Measurements from ENCODE around the gene MPZL1.
"Not testable (repeated sequence)": the region's sequence is repeated elsewhere in the genome, so short reads cannot be mapped to it uniquely, and the experiment has no call there.

Gene MPZL1

DNA sequence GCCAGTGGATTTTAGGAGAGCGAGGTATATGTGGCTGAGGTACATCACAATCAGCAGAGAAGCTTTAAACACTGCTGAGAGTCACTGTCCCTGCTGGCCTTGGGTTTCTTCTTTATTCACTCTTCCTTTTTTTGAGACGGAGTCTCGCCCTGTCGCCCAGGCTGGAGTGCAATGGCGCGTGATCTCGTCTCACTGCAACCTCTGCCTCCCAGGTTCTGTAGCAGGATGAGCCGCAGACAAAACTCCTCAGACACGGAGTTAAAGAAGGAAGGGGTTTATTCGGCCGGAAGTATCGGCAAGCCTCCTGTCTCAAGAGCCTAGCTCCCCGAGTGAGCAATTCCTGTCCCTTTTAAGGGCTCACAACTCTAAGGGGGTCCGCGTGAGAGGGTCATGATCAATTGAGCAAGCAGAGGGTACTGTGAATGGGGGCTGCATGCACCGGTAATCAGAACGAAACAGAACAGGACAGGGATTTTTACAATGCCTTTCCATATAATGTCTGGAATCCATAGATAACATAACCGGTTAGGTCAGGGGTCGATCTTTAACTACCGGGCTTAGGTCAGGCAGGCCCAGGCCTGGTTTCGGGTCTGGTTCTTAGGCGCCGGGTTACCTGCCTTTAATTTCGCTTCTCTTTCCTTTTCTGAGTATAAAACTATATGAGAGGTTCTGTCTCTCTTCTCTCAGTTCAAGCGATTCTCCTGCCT lies 1.9 kb upstream of the MPZL1 start:
- not testable (repeated sequence) for DNase-seq

- peak; percentile 48 for DNase-seq
These were observed 691 bp upstream of the MPZL1 start for GRCh38 chr1:167720965-167721616.

GRCh38 chr1:167722152-167722869 lies 529 bp downstream of the MPZL1 start:
- DNase-seq: peak; percentile 84

- DNase-seq: no peak
These were observed 1.1 kb downstream of the MPZL1 start for GRCh38 chr1:167722870-167723251.

DNA sequence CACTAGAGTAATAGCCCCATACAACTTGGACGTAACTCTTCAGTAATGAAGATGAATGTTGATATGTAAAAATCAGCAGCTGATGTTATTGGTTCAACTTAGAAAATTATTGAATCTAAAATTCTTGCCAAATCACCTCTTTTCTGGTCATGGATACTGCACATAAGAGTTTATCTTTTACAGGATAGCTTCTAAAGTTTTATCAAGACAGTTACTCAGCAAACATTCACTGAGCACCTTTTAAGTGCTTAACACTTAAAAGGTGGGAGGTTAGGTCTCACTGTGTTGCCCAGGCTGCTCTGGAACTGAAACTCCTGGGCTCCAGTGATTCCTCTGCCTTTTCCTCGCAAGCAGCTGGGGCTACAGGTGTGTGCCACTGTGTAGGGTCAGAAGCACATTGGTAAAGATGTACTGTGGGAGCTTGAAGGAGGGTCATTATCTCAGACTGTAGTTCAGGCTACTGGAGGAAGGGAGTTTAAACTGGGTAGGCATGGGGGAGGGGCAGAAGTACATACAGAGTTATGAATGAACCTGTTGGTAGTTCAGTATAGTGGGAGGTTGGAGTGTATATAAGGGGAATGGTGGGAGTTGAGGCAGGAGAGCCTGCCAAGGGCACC lies 2.0 kb downstream of the MPZL1 start:
- DNase-seq: peak; percentile 33

DNA sequence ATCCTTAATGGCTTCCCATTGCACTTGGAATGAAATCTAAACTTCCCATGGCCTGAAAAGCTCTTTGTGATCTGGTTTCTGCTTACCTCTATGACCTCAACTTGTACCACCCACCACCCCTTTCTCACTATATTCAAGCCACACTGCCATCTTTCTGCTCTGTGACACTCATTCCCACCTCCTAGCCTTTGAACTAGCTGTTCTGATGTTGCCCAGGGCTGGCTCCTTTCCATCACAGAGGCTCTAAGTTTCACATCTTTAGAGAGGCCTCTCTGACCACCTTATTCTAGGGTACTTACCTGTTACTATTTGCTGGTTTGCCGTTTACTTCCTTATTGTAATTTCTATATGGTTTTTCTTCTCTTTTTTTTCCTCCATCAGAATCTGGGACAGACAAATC lies 4.2 kb downstream of the MPZL1 start:
- no peak for DNase-seq

DNA sequence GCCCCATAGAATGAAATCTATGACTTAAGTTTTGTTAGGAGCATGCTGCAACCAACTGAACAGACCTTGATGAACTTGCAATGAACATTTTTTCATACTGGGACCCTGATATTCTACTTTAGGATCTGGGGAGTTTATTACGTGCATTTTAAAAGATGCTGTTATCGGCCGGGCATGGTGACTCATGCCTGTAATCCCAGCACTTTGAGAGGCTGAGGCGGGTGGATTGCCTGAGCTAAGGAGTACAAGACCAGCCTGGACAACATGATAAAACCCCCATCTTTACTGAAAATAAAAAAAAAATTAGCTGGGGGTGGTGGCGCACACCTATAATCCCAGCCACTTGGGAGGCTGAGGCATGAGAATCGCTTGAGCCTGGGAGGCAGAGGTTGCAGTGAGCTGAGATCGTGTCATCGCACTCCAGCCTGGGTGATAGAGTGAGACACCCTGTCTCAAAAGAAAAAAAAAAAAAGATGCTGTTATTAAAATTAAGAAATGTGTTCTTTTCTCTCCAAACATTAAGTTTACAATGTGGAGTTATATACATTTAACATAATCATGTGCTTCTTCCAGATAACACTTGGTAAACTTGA lies 7.1 kb downstream of the MPZL1 start:
- DNase-seq: no peak

GRCh38 chr1:167734227-167734626 lies 12.4 kb downstream of the MPZL1 start:
- no peak for DNase-seq

- DNase-seq: no peak
These were observed 13.1 kb downstream of the MPZL1 start for GRCh38 chr1:167734841-167735240.

GRCh38 chr1:167737169-167737568 lies 15.4 kb downstream of the MPZL1 start:
- no peak for DNase-seq

- no peak for DNase-seq
These were observed 16.4 kb downstream of the MPZL1 start for GRCh38 chr1:167738158-167738557.

- no peak for DNase-seq
These were observed 18.0 kb downstream of the MPZL1 start for GRCh38 chr1:167739752-167740151.

DNA sequence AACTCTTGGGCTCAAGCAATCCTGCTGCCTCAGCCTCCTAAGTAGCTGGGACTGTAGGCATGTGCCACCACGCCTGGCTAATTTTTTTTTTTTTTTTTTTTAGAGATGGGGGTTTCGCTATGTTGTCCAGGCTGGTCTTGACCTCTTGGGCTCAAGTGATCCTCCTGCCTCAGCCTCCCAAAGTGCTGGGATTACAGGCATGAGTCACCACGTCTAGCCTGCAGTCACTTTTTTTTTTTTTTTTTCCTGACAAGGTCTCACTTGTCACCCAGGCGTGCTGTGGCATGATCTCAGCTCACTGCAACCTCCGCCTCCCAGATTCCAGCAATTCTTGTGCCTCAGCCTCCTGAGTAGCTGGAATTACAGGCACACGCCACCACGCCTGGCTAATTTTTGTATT lies 19.3 kb downstream of the MPZL1 start:
- DNase-seq: not testable (repeated sequence)

- peak; percentile 56 for DNase-seq
These were observed 20.7 kb downstream of the MPZL1 start for GRCh38 chr1:167742392-167743057.

- DNase-seq: no peak
These were observed 23.1 kb downstream of the MPZL1 start for GRCh38 chr1:167744901-167745300.

DNA sequence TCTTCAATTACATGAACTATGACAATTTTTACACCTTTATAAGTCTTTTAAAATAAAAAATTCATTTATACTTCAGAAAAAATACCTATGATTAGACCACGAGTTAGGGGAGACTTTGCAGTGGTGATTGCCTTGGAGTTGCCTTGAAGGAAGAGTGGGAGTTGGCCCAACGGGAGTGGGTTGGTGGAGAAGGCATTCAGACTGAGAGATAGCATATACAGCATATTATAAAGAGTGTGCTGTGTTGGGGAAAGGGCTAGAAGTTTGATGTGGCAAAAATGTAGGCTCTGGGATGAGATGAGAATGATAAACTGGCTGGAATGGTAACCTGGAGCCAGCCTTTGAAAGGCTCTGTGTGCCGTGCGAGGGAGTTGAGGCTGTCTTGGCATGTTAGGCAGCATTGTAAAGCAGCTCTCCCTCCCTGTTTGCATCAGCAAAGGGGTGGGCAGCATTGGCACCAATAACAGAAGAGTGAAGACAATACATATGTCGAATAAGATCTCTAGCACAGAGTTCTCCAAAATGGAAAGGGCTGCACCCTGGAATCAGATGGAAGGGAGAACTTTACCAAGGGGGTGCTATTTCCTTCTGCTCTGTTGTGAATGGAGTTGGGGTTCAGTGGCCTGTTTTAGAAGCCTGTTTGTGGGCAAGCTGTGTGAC lies 24.4 kb downstream of the MPZL1 start:
- DNase-seq: no peak

DNA sequence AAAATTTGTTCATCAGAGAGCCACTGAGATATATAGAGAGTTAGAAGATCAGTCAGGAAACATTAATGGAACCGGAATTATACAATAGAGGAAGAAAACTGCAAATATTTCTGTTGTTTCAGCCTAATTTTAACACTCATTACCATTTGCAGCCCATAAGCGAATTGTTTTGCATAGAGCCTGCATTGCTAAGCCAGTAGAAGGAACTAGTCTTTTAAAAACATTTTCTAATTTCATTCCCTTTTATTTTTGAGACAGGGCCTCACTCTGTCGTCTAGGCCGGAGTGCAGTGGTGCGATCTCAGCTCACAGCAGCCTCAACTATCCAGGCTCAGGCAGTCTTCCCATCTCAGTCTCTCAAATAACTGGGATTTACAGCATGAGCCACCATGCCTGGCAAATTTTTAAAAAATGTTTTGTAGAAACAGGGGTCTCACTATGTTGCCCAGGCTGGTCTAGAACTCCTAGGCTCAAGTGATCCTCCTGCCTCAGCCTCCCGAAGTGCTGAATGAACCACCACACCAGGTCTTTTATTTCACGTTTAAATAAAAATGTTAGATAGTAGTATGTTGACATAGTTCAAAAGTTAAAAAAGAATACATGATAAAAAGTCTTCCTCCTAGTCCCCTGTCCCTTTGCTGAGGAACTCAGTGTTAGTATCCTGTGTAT lies 25.3 kb downstream of the MPZL1 start:
- DNase-seq: no peak

DNA sequence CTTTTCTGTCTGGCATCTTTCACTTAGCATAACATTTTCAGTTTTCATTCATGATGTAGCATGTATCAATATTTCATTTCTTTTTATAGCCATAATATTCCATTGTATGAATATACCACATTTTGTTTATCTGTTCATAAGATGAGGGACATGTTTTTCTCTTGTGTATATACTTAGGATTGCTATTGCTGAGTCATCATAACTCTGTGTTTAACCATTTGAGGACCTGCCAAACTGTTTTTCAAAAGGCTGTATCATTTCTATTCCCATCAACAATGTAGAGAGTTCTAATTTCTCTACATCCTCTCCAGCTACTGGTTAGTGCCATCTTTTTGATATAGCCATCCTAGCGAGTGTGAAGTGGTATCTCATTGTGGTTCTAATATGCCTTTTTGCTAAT lies 26.2 kb downstream of the MPZL1 start:
- no peak for DNase-seq

GRCh38 chr1:167748906-167749305 lies 27.1 kb downstream of the MPZL1 start:
- no peak for DNase-seq

GRCh38 chr1:167749741-167750140 lies 28.0 kb downstream of the MPZL1 start:
- peak; percentile 20 for DNase-seq

DNA sequence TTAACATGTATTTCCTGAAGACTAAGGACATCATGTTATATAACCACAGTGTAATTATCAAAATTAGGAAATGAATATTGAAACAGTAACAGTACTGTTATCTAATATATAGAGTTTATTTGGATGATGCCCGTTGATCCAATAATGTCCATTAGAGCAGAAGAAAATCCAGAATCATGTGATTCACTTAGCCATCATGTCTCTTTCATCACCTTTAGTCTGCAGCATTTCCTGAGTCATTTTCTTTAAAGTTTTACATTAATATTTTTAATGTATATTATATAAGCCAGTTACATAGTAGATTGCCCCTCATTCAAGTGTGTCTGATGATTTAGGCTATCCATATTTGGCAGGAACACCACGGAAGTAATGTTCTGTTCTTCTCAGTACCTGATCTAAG lies 28.9 kb downstream of the MPZL1 start:
- no peak for DNase-seq

GRCh38 chr1:167751676-167752075 lies 29.9 kb downstream of the MPZL1 start:
- DNase-seq: no peak
